ENCODE results near the gene YPEL2.
A peak's percentile ranks its signal among the peaks of the same experiment; 100 is the strongest.
"Not testable (repeated sequence)": the region's sequence is repeated elsewhere in the genome, so short reads cannot be mapped to it uniquely, and the experiment has no call there.

The YPEL2 gene

GRCh38 chr17:59409336-59410048 is 78.0 kb downstream of the YPEL2 start:
- DNase-seq = no peak

GRCh38 chr17:59410049-59410437 is 78.6 kb downstream of the YPEL2 start:
- no peak for DNase-seq

GRCh38 chr17:59412431-59412830 is 81.0 kb downstream of the YPEL2 start:
- not testable (repeated sequence) for DNase-seq

GRCh38 chr17:59413014-59413766 is 81.7 kb downstream of the YPEL2 start:
- no peak for DNase-seq

GRCh38 chr17:59415397-59415796 is 83.9 kb downstream of the YPEL2 start:
- no peak for DNase-seq

- DNase-seq = no peak
Measured at GRCh38 chr17:59416184-59416583, 84.7 kb downstream of the YPEL2 start.

- DNase-seq = no peak
Measured at GRCh38 chr17:59417452-59417851, 86.0 kb downstream of the YPEL2 start.

- no peak for DNase-seq
Measured at GRCh38 chr17:59418732-59419166, 87.3 kb downstream of the YPEL2 start.

- no peak for DNase-seq
Measured at GRCh38 chr17:59420901-59421300, 89.4 kb downstream of the YPEL2 start.

- DNase-seq = no peak
Measured at GRCh38 chr17:59421722-59422121, 90.3 kb downstream of the YPEL2 start.

- DNase-seq = peak; percentile 57
Measured at GRCh38 chr17:59423137-59423724, 91.8 kb downstream of the YPEL2 start.

- DNase-seq = no peak
Measured at GRCh38 chr17:59423903-59424302, 92.4 kb downstream of the YPEL2 start.

GRCh38 chr17:59424331-59424730 is 92.9 kb downstream of the YPEL2 start:
- DNase-seq = no peak

GRCh38 chr17:59425085-59425931 is 93.9 kb downstream of the YPEL2 start:
- DNase-seq = peak; percentile 71

- DNase-seq = no peak
Measured at GRCh38 chr17:59426031-59426430, 94.6 kb downstream of the YPEL2 start.

- no peak for DNase-seq
Measured at GRCh38 chr17:59427425-59427921, 96.0 kb downstream of the YPEL2 start.

GRCh38 chr17:59427996-59428395 is 96.5 kb downstream of the YPEL2 start:
- no peak for DNase-seq

GRCh38 chr17:59428916-59429485 is 97.5 kb downstream of the YPEL2 start:
- peak; percentile 50 for DNase-seq

GRCh38 chr17:59431601-59432000 is 100.1 kb downstream of the YPEL2 start:
- no peak for DNase-seq

- no peak for DNase-seq
Measured at GRCh38 chr17:59432657-59433056, 101.2 kb downstream of the YPEL2 start.

GRCh38 chr17:59433586-59433985 is 102.1 kb downstream of the YPEL2 start:
- no peak for DNase-seq

GRCh38 chr17:59434429-59434828 is 103.0 kb downstream of the YPEL2 start:
- DNase-seq = no peak

Measured in right hindlimb (tissue), 1 donor.